ENCODE results near the gene SIPA1. TPM values are rescaled to one million over a fixed set of nuclear protein-coding genes. Genes with fewer than 3 reads are reported as not detected.

The SIPA1 gene
- total RNA-seq, 2 experiments from 2014 or later: 95.4 to 156 TPM

GRCh38 chr11:65633390-65634108, 4.4 kb upstream of the SIPA1 start:
- no peaks in the 10 kb centered on the region for H3K9me2 ChIP-seq (ENCODE audit: insufficient read depth, low read length)
- H3K4me3 ChIP-seq (ENCODE audit: low read depth, low read length, poor library complexity, severe bottlenecking): no peak overlapping the region
- TF ChIP-seq CTCF (conservative IDR thresholded peaks at IDR 0.05; ENCODE audit: low read length): no peak
- TF ChIP-seq EZH2phosphoT487 (IDR thresholded peaks at IDR 0.05; ENCODE audit: borderline replicate concordance, low read depth, low read length): no peak
- peaks cover 14% of the 10 kb centered on the region for H3K4me1 ChIP-seq (ENCODE audit: insufficient read depth, low read length, poor library complexity, severe bottlenecking)
- BruUV-seq (replicated peaks): no TSS peak
- ChIA-PET POLR2A (no interaction called here), CTCF (ENCODE audit: unreplicated experiment) (no interaction called here)
- no peak overlapping the region for H2AFZ ChIP-seq (ENCODE audit: low read length)
- intact Hi-C loops (cut with micrococcal nuclease; ENCODE audit: unreplicated experiment): no loop called here
- H3K27ac ChIP-seq (ENCODE audit: low read depth, low read length, poor library complexity, severe bottlenecking): no peak overlapping the region
- H3K36me3 ChIP-seq (ENCODE audit: insufficient read depth, low read length): peaks cover 88% of the 10 kb centered on the region
- H4K20me1 ChIP-seq (ENCODE audit: insufficient read depth, low read length): no peaks in the 10 kb centered on the region
- H3K9me3 ChIP-seq (ENCODE audit: low read length): no peaks in the 10 kb centered on the region
- H3K79me2 ChIP-seq (ENCODE audit: insufficient read depth, low read depth, low read length): no peaks in the 10 kb centered on the region
- DNase-seq (ENCODE audit: low spot score): no peak
- H3K4me2 ChIP-seq (ENCODE audit: low read length): no peak overlapping the region

DNA sequence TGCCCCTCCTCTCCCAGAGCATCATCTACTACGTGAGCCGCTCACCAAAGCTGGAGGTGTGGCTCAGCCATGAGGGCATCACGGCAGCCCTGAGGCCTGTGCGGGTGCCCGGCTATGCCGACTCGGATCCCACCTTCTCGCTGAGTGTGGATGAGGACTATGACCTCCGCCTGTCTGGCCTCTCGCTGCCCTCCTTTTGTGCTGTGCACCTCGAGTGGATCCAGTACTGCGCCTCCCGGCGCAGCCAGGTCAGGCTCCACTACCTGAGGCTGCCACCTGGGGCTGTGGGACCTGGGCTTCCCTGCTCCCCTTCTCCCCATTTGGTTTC, 3.8 kb upstream of the SIPA1 start:
- Histone ChIP-seq H3K9me3 (ENCODE audit: low read length) (no peaks in the 10 kb centered on the region), H3K36me3 (ENCODE audit: insufficient read depth, low read length) (peaks cover 83% of the 10 kb centered on the region), H3K27ac (ENCODE audit: low read depth, low read length, poor library complexity, severe bottlenecking) (no peak overlapping the region), H4K20me1 (ENCODE audit: insufficient read depth, low read length) (no peaks in the 10 kb centered on the region), H3K9me2 (ENCODE audit: insufficient read depth, low read length) (no peaks in the 10 kb centered on the region), H3K4me3 (ENCODE audit: low read depth, low read length, poor library complexity, severe bottlenecking) (no peak overlapping the region), H3K4me1 (ENCODE audit: insufficient read depth, low read length, poor library complexity, severe bottlenecking) (peaks cover 19% of the 10 kb centered on the region), H3K79me2 (ENCODE audit: insufficient read depth, low read depth, low read length) (no peaks in the 10 kb centered on the region), H2AFZ (ENCODE audit: low read length) (no peak overlapping the region), H3K4me2 (ENCODE audit: low read length) (no peak overlapping the region)
- no peak for DNase-seq (ENCODE audit: low spot score)
- intact Hi-C loops (cut with micrococcal nuclease; ENCODE audit: unreplicated experiment): no loop called here
- POLR2A ChIA-PET: no interaction called here
- BruUV-seq (replicated peaks): no TSS peak
- CTCF ChIA-PET (ENCODE audit: unreplicated experiment): no interaction called here
- TF ChIP-seq EZH2phosphoT487 (IDR thresholded peaks at IDR 0.05; ENCODE audit: borderline replicate concordance, low read depth, low read length): no peak
- TF ChIP-seq CTCF (conservative IDR thresholded peaks at IDR 0.05; ENCODE audit: low read length): no peak

DNA sequence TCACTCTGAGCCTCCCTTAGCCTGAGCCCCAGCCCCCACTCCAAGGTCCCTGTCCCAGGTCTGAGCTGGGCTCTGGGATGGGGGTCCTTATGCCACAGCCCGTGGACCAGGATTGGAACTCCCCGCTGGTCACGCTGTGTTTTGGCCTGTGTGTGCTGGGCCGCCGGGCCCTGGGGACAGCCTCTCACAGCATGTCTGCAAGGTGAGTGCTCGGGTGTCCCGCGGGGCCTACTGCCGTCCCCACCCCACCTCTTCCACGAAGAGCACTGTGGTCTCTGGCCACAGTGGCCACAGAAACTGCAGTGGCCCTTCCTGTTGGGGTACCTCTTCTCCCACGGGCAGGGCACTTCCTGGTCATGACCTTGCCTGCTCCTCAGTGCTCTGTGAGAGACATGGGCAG, 3.5 kb upstream of the SIPA1 start:
- intact Hi-C loops (cut with micrococcal nuclease; ENCODE audit: unreplicated experiment): no loop called here
- no peak for DNase-seq (ENCODE audit: low spot score)
- Histone ChIP-seq H3K27ac (ENCODE audit: low read depth, low read length, poor library complexity, severe bottlenecking) (no peak overlapping the region), H2AFZ (ENCODE audit: low read length) (no peak overlapping the region), H3K4me3 (ENCODE audit: low read depth, low read length, poor library complexity, severe bottlenecking) (no peak overlapping the region), H3K4me2 (ENCODE audit: low read length) (no peak overlapping the region), H3K4me1 (ENCODE audit: insufficient read depth, low read length, poor library complexity, severe bottlenecking) (peaks cover 23% of the 10 kb centered on the region), H4K20me1 (ENCODE audit: insufficient read depth, low read length) (no peaks in the 10 kb centered on the region), H3K9me3 (ENCODE audit: low read length) (no peaks in the 10 kb centered on the region), H3K36me3 (ENCODE audit: insufficient read depth, low read length) (peaks cover 79% of the 10 kb centered on the region), H3K79me2 (ENCODE audit: insufficient read depth, low read depth, low read length) (no peaks in the 10 kb centered on the region), H3K9me2 (ENCODE audit: insufficient read depth, low read length) (no peaks in the 10 kb centered on the region)
- ChIA-PET CTCF (ENCODE audit: unreplicated experiment) (no interaction called here), POLR2A (no interaction called here)
- TF ChIP-seq EZH2phosphoT487 (IDR thresholded peaks at IDR 0.05; ENCODE audit: borderline replicate concordance, low read depth, low read length): no peak
- no peak for TF ChIP-seq CTCF (conservative IDR thresholded peaks at IDR 0.05; ENCODE audit: low read length)
- no TSS peak for BruUV-seq (replicated peaks)
